Spinal cord (tissue), 10 donors: Measurements from ENCODE around the gene TTC23. TPM values are rescaled to one million over a fixed set of nuclear protein-coding genes. Genes with fewer than 3 reads are reported as not detected.

ENCODE experiments used
- DNase-seq, 6 donors: peaks; one replicate each; pipeline versions ENCODE4 v3.0.0 to v3.0.0-alpha.2; 2013 to 2015; ENCODE audit warnings: low spot score in 6 of 6, low read depth in 4 of 6
- H3K27ac ChIP-seq: one replicate; pipeline ENCODE4 v1.5.1; 2013; ENCODE audit warnings: low read depth, low read length, control low read depth
- H3K27me3 ChIP-seq: one replicate; pipeline ENCODE4 v1.6.1; 2013; ENCODE audit warnings: low read length; ENCODE audit not compliant: control insufficient read depth, insufficient read depth
- H3K36me3 ChIP-seq: one replicate; pipeline ENCODE4 v1.6.1; 2013; ENCODE audit warnings: low read length; ENCODE audit not compliant: control insufficient read depth, insufficient read depth
- H3K4me1 ChIP-seq: one replicate; pipeline ENCODE4 v1.6.1; 2013; ENCODE audit warnings: low read length; ENCODE audit not compliant: control insufficient read depth, insufficient read depth
- H3K4me3 ChIP-seq: one replicate; pipeline ENCODE4 v1.5.1; 2013; ENCODE audit warnings: low read depth, low read length, control low read depth
- H3K9me3 ChIP-seq: one replicate; pipeline ENCODE4 v1.6.1; 2013; ENCODE audit warnings: low read length; ENCODE audit not compliant: control insufficient read depth, insufficient read depth
- WGBS: methylation state at CpG from one replicate; pipeline ENCODE4 v1.1.5; 2013; ENCODE audit warnings: missing lambda C conversion rate; ENCODE audit not compliant: insufficient coverage; 5-methylcytosine and 5-hydroxymethylcytosine counted together
- polyA plus RNA-seq, 2 donors: library from polyadenylated mRNA; unstranded; fragments of 120-200 nt; gene quantifications; one replicate each; pipeline ENCODE4 v1.2.1, GENCODE V29; 2013; ENCODE audit not compliant: insufficient read length in 2 of 2
- total RNA-seq, 2 donors: library from RNA; depleted of rRNA in 1 of 2; stranded (reverse); fragments of 120-200 nt in 1 of 2; fragments of >200 nt in 1 of 2; gene quantifications; one replicate each; pipeline versions ENCODE4 v1.2.3 to v1.2.4, GENCODE V29; 2013 to 2014
- donor health status: healthy.

TTC23 gene
- total and polyA plus RNA-seq, 4 donors, result 14.8 to 23.8 (median 19.0) TPM

- Histone ChIP-seq H3K27ac (no peak overlapping the region), H3K36me3 (peaks cover 2% of the 10 kb centered on the region), H3K4me1 (peaks cover 29% of the 10 kb centered on the region), H3K9me3 (no peaks in the 10 kb centered on the region), H3K27me3 (peaks cover 25% of the 10 kb centered on the region), H3K4me3 (no peak overlapping the region)
- WGBS, result 62% methylated on average over 2 of the region's 2 CpGs
- no peak for DNase-seq
These were observed 146.1 kb downstream of the TTC23 start for GRCh38 chr15:99103279-99103678.

- no peak for DNase-seq
- H3K9me3 ChIP-seq, result no peaks in the 10 kb centered on the region
- WGBS, result 69% methylated on average over 10 of the region's 13 CpGs
These were observed 146.8 kb downstream of the TTC23 start for GRCh38 chr15:99102332-99103235.

DNA sequence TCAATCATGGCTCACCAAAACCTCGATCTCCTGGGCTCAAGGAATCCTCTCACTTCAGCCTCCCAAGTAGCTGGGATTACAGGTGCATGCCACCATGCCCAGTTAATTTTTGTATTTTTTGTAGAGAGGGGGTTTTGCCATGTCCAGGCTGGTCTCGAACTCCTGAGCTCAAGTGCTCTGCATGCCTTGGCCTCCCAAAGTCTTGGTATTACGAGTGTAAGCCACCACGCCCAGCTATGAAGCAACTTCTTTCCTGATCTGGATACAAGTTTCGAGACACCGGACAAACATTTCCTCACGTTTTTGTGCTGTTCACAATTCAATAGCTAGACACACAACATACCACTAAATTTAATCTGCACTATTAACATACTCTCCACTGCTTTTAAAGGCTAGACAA lies 147.9 kb downstream of the TTC23 start:
- H3K4me1 ChIP-seq, result peaks cover 20% of the 10 kb centered on the region
- H3K9me3 ChIP-seq, result no peaks in the 10 kb centered on the region
- no peak overlapping the region for H3K27ac ChIP-seq
- WGBS, result 59% methylated on average over 7 of the region's 7 CpGs
- H3K4me3 ChIP-seq, result no peak overlapping the region
- peaks cover 2% of the 10 kb centered on the region for H3K36me3 ChIP-seq
- no peak for DNase-seq
- peaks cover 24% of the 10 kb centered on the region for H3K27me3 ChIP-seq

More at GRCh38 chr15:99102332-99103235, 146.8 kb downstream of the TTC23 start:
- Histone ChIP-seq H3K4me1 (peaks cover 24% of the 10 kb centered on the region), H3K36me3 (peaks cover 2% of the 10 kb centered on the region), H3K27me3 (peaks cover 25% of the 10 kb centered on the region), H3K4me3 (no peak overlapping the region), H3K27ac (no peak overlapping the region)

DNA sequence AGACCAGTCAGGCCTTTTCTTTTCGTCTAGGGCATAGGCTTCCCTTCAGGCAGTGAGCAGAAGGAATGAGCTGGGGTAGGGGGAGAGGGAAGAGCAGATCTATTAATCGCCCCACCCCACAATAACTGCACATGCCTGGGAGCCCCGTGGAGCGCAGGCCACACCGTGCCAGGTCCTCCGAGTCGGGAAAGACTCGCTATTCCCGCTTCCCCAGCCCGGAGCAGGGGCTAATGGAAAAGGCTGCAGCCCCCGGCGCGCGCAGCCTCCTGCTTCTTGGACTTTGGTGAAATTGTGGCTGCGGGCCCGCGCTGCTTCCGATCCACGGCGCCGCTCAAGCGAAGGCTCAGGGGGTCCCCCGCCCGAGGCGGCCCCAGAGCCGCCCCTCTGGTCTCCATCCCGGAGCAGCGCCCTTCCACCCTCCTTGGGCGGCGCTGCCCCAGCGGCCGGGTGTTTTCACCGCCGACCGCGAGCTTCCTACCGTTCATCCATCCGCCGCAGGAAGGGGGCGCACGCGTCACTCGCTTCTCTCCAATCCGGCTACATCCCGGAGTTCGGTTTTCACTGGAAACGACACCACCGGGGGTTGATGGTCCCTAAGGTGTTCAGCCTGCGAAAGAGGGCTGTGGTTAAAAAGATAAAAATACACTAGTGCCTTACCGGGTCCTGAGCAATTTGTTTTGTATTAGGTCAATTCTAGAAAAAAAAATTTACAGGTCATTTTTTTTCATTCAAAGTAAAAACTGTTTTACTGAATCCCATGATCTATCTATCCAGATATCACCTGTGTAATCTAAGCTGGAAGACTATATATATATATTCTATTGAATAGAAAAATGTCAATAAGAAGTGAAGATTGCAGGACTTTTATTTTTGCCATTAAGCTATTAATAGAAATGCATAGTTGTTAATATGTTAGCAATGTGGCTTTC lies 148.9 kb downstream of the TTC23 start:
- Histone ChIP-seq H3K9me3 (no peaks in the 10 kb centered on the region), H3K36me3 (peaks cover 2% of the 10 kb centered on the region), H3K27ac (no peak overlapping the region), H3K4me1 (peaks cover 27% of the 10 kb centered on the region), H3K27me3 (peaks cover 18% of the 10 kb centered on the region), H3K4me3 (peak overlapping the region; percentile 45)
- WGBS, result 2% methylated on average over 44 of the region's 50 CpGs
- DNase-seq, result peak in 4 of 6 donors; percentile 57 to 92 (median 76)

- DNase-seq, result no peak
- no peak overlapping the region for H3K27ac ChIP-seq
- H3K9me3 ChIP-seq, result no peaks in the 10 kb centered on the region
- H3K36me3 ChIP-seq, result peaks cover 2% of the 10 kb centered on the region
- H3K27me3 ChIP-seq, result peaks cover 18% of the 10 kb centered on the region
- WGBS, result 90% methylated on average over 7 of the region's 7 CpGs
- no peak overlapping the region for H3K4me3 ChIP-seq
- H3K4me1 ChIP-seq, result peaks cover 26% of the 10 kb centered on the region
These were observed 149.7 kb downstream of the TTC23 start for GRCh38 chr15:99099661-99100060.

GRCh38 chr15:99098991-99099390 lies 150.4 kb downstream of the TTC23 start:
- DNase-seq, result no peak
- Histone ChIP-seq H3K27me3 (peaks cover 18% of the 10 kb centered on the region), H3K36me3 (peaks cover 2% of the 10 kb centered on the region), H3K27ac (no peak overlapping the region), H3K4me3 (no peak overlapping the region), H3K4me1 (peaks cover 24% of the 10 kb centered on the region), H3K9me3 (no peaks in the 10 kb centered on the region)
- 93% methylated on average over 4 of the region's 6 CpGs for WGBS

DNA sequence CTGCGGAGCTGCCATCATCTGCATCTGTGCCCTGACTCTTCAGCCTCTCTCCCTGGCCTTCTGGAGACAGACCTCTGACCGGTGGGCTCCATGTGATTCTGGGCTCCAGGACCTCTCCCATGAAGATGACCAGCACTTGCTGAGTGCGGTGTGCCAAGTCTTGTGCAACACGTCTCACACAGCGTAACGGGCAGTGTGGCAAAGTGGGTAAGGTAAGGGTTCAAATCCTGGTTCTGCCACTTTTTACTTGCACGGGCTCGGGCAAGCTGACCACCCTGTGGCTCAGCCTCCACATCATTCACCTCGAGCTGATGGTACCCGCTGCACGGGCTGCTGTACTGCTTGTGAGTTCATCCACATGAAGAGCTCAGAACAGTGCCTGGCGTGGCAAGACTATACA lies 151.0 kb downstream of the TTC23 start:
- H3K9me3 ChIP-seq, result no peaks in the 10 kb centered on the region
- peaks cover 18% of the 10 kb centered on the region for H3K27me3 ChIP-seq
- DNase-seq, result no peak
- peaks cover 24% of the 10 kb centered on the region for H3K4me1 ChIP-seq
- H3K27ac ChIP-seq, result no peak overlapping the region
- no peak overlapping the region for H3K4me3 ChIP-seq
- peaks cover 2% of the 10 kb centered on the region for H3K36me3 ChIP-seq
- WGBS, result 97% methylated on average over 11 of the region's 12 CpGs

- 92% methylated on average over 7 of the region's 14 CpGs for WGBS
- H3K4me1 ChIP-seq, result peaks cover 22% of the 10 kb centered on the region
- H3K4me3 ChIP-seq, result no peak overlapping the region
- peaks cover 15% of the 10 kb centered on the region for H3K27me3 ChIP-seq
- H3K9me3 ChIP-seq, result no peaks in the 10 kb centered on the region
- DNase-seq, result no peak
- H3K36me3 ChIP-seq, result peaks cover 2% of the 10 kb centered on the region
- H3K27ac ChIP-seq, result no peak overlapping the region
These were observed 151.7 kb downstream of the TTC23 start for GRCh38 chr15:99097441-99098410.
